NCI-H82 (cell line): ENCODE results near the gene RPN2.

Experiments used
- DNase-seq: peaks from one replicate; lab custom pipeline; 2025; lab: John Stamatoyannopoulos, UW

RPN2 gene

GRCh38 chr20:37218976-37219375 is 39.8 kb downstream of the RPN2 start:
- DNase-seq, result no peak

- no peak for DNase-seq
Observed at GRCh38 chr20:37219751-37220668, 40.9 kb downstream of the RPN2 start.

DNA sequence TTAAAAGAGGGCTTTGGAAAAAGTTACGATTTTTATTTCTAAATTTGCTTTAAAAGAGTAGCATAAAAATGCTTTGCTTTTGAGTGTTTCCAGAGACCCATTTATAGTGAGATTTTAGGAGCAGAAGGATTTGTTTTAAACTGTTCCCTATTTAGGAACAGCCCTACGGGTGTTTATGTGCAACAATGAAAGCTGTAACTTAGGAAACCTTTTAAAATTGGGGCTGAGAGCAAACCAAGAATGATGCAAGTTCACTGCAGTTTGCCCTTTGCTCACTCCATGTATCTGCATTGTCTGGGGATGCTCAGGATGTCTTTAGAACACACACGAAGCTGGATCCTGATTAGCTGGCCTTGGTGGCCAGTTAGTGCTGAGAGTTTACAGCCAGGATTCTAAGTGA is 41.6 kb downstream of the RPN2 start:
- DNase-seq, result no peak

GRCh38 chr20:37222086-37222485 is 43.0 kb downstream of the RPN2 start:
- DNase-seq, result no peak

DNA sequence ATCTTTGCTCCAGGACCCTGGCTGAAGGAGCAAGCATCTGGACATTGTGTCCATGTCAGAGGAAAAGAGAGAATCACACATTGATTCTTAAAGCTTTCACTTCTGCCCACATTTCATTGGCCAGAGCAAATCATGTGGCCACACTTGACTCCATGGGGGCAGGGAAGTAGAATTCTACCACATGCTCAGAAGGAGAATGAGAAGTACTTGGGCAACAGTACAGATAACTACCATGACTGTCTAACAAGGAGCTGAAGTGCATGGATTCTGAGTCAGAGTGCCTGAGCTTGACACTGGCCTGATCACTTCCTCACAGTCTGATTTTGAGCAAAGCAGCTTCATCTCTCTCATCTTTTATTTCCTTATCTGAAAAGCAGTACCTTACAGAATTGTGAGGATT is 43.9 kb downstream of the RPN2 start:
- peak; percentile 15 for DNase-seq

DNA sequence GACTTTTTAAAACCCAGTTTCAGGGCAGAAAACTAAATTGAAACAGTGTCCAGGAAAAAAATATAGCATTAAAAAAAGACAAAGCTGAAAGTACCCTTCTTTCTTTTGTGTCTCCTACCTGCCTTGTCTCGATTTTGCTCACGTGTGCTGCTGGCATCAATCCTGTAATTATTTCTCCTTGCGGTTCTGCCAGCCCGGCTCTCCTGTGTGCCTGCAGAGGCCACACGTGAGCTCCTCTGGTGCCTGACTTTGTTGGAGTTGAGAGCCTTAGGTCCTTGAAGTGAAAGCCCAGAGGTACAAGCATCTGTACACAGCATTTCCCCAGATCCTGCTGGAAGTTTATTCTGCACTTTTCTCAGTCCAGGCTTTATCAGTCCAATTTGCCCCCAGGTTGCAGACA is 46.0 kb downstream of the RPN2 start:
- DNase-seq, result no peak

DNA sequence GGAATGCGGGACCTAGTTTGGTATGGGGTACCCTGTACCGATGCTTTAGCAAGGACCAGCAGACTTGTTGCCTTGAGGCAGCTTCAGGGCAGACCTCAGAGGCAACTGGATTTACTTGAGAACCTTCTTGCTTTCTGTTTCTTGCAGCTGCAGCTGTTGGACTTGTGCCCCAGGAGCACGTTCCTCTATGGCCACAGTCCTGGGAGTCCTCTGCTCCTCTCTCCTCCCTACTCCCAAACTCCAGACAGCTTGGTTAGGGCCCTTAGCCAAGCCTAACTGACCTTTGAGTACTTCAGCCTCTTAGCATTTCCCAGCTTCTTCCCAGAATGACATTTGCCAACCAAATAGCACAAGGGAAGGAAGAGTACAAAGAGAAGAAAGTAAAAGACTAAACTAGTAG is 47.8 kb downstream of the RPN2 start:
- no peak for DNase-seq

- DNase-seq, result no peak
Observed at GRCh38 chr20:37228082-37228481, 49.0 kb downstream of the RPN2 start.

- DNase-seq, result no peak
Observed at GRCh38 chr20:37228656-37229055, 49.5 kb downstream of the RPN2 start.

- no peak for DNase-seq
Observed at GRCh38 chr20:37229357-37229756, 50.2 kb downstream of the RPN2 start.

DNA sequence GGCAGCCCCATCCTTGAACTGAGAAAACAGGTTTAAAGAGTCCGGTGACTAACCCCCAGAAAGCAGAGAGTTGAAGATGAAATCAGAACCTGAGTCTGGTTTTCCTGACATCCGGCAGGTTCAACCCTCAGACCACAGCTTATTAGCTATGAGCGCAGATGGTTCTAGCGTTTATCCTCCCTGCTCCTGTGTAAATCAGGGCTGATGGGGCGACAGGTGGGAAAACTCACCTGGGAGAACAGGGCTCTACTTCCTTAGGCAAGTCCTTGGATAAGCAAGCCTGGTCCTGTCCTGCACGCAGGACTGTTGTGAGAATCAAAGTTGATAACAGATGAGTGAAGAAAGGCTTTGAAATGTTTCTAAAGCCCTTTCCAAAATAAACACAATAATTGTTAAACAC is 51.1 kb downstream of the RPN2 start:
- no peak for DNase-seq

- no peak for DNase-seq
Observed at GRCh38 chr20:37231947-37232630, 53.0 kb downstream of the RPN2 start.

- DNase-seq, result peak; percentile 96
Observed at GRCh38 chr20:37233548-37234253, 54.6 kb downstream of the RPN2 start.

DNA sequence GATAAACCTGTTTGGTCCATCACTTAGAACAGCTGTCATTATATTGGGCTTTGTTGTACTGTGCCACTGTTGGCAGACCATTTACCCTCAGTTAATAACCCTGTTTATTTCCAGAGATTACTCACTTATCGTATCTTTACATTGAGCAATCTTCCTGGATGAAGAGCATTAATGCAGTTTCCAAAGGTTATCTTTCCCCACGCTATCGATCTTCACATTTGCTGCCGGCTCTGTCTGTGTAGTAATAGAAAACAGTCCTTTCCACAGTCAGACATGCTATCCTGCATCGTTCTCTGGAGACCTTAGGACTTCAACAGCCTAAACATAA is 55.1 kb downstream of the RPN2 start:
- no peak for DNase-seq

DNA sequence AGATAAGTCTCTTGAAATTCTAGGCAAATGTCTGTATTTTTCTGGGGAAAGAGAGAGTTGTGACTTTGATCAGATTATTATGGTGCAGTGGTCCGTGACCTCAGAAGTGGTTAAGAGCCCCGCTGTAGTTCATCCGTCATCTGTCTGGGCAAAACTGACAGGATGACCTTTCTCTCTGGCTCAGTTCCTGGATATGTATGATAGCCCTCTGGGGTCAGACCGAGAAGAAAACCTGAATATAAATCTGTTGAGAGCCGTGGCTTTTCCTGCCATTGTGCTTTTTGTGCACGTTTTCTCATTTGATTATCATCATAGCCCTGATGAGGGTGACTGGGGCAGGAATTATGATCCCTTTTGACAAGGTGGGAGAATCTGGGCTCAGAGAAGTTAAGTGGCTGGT is 55.9 kb downstream of the RPN2 start:
- DNase-seq, result peak; percentile 47

DNA sequence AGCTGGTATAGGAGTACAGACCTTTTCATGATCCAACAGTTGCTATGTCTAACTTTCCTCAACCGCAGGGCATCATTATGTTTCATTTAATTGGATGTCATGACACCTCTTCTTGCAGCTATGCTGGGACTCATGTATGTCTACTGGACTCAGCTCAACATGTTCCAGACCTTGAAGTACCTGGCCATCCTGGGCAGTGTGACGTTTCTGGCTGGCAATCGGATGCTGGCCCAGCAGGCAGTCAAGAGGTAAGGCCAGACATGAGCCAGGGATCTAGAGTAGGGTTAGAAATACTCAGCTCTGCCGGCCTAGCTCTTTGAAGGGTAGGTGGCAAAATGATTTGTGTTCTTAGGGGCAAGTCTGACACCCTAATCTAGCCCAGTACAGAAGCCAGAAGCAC is 57.3 kb downstream of the RPN2 start:
- DNase-seq, result no peak

DNA sequence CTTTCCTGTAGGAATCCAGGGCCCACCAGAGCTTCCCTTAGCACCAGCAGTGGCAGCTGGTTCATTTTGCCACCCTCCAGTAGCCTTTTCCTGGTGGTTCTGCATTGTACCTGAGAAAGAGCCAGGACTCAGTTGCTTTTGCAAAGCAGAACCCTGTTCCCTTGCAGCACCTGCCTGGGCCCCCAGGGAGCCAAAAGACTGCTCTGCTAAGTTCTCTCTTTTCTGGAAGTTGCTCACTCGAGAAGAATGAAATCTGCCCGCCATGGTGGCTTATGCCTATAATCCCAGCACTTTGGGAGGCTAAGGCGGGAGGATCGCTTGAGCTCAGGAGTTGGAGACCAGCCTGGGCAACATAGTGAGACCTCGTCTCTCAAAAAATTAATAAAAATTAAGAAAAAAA is 58.5 kb downstream of the RPN2 start:
- DNase-seq, result no peak

DNA sequence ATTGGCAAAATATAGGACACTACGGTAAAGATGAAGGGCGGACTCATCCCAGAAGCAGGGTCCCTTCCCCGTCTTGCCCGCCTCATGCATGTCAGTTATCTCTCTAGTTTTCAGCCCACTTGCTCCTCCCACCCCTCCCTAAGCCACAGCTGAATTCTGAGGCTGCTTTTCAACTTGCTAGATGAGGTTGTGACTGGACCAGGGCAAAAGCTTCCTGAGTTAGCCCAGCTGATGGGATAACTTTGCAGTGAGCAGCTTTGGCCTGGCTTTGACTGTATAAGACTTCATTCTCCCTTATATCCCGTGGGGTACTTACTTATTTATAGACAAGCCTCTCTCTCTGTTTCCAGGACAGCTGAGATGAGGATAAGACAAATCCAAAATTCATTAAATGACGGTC is 59.3 kb downstream of the RPN2 start:
- peak; percentile 44 for DNase-seq

DNA sequence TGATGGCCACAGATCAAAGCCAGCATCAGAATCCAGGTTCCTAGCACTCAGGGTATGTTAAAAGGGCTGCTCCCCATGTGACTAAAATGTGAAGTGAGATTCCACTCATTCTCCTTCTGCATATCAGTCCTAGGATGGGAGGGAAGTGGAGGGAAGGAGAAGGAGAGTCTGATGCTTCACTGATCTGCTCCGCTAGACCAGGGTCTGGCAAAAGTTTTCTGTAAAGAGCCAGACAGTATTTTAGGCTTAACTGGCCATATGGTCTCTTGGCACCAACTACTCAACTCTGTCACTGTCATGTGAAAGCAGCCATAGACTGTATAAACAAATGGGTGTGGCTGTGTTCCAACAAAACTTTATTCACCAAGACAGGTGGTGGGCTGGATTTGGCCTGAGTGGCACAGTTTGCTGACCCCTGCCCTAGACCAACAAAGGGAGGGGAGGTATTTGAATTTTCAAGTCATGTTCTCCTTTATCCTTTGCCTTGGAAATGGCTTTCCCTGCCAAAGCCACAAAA is 59.9 kb downstream of the RPN2 start:
- peak; percentile 90 for DNase-seq

- DNase-seq, result no peak
Observed at GRCh38 chr20:37240337-37241067, 61.4 kb downstream of the RPN2 start.

- DNase-seq, result no peak
Observed at GRCh38 chr20:37242503-37242902, 63.4 kb downstream of the RPN2 start.
